Tibial nerve (tissue), 4 donors: ENCODE data around the gene GPR137B. TPM values are rescaled to one million over a fixed set of nuclear protein-coding genes. Genes with fewer than 3 reads are reported as not detected.

Source experiments
- DNase-seq, 2 donors: peaks; one replicate each; pipeline ENCODE4 v3.0.0-alpha.2; 2019; ENCODE audit warnings: low spot score in 2 of 2
- H3K27ac ChIP-seq, 4 donors: fragments of 200-600 bp; sonication (generic) in 3 of 4; one replicate each; pipeline ENCODE4 v1.5.1; 2017 to 2019; ENCODE audit warnings: mild to moderate bottlenecking in 1 of 4
- H3K27me3 ChIP-seq, 2 donors: fragments of 200-600 bp; sonication (generic) in 1 of 2; one replicate each; pipeline versions ENCODE4 v1.5.1 to v1.6.0; 2017 to 2019
- H3K36me3 ChIP-seq, 3 donors: fragments of 200-600 bp; sonication (generic); one replicate each; pipeline ENCODE4 v1.5.1; 2018 to 2019
- H3K4me1 ChIP-seq, 4 donors: fragments of 200-600 bp; sonication (generic) in 3 of 4; one replicate each; pipeline ENCODE4 v1.5.1; 2017 to 2019
- H3K4me3 ChIP-seq, 4 donors: fragments of 200-600 bp; sonication (generic) in 3 of 4; one replicate each; pipeline ENCODE4 v1.5.1; 2017 to 2019; ENCODE audit warnings: mild to moderate bottlenecking in 1 of 4, moderate library complexity in 1 of 4
- H3K9me3 ChIP-seq, 4 donors: fragments of 200-600 bp; sonication (generic) in 3 of 4; one replicate each; pipeline ENCODE4 v1.5.1; 2017 to 2019
- CTCF ChIP-seq, 5 experiments: fragments of 200-600 bp in 3 of 5; fragments of 450-650 bp in 2 of 5; sonication (generic) in 3 of 5; IDR thresholded peaks; one replicate each; pipeline ENCODE4 v1.5.1; 2016 to 2019; ENCODE audit warnings: antibody characterized with exemption in 5 of 5, mild to moderate bottlenecking in 3 of 5, moderate library complexity in 2 of 5
- EP300 ChIP-seq, 2 donors: sonication (generic); formaldehyde crosslinking; IDR thresholded peaks; one replicate each; pipeline ENCODE4 v1.6.1; 2017; ENCODE audit warnings: antibody characterized with exemption in 2 of 2, mild to moderate bottlenecking in 1 of 2
- POLR2A ChIP-seq, 2 donors: fragments of 450-650 bp; IDR thresholded peaks; one replicate each; pipeline ENCODE4 v1.6.1; 2017; ENCODE audit warnings: antibody characterized with exemption in 2 of 2, mild to moderate bottlenecking in 2 of 2, moderate library complexity in 2 of 2
- WGBS, 2 donors: methylation state at CpG; one replicate each; pipeline ENCODE4 v1.1.5; 2018; 5-methylcytosine and 5-hydroxymethylcytosine counted together
- total RNA-seq, 4 donors: library from RNA; depleted of rRNA; stranded (reverse); fragments of >200 nt; gene quantifications; one replicate each; pipeline ENCODE4 v1.1.0, GENCODE V29; 2016

Gene GPR137B
- total RNA-seq, 4 donors from 2014 or later, result 51.1 to 94.8 (median 74.0) TPM

GRCh38 chr1:236207121-236207520 lies 64.8 kb downstream of the GPR137B start:
- Histone ChIP-seq H3K9me3 (peaks cover 0 to 10% (median 0%) of the 10 kb centered on the region in 4 donors), H3K4me1 (peaks cover 0 to 19% (median 0%) of the 10 kb centered on the region in 4 donors), H3K27me3 (no peaks in the 10 kb centered on the region), H3K27ac (peak overlapping the region in 2 of 4 donors; percentile 36 to 51), H3K4me3 (no peak overlapping the region), H3K36me3 (peaks cover 0 to 62% (median 0%) of the 10 kb centered on the region in 3 donors)
- 37 to 45% methylated on average over 5 of the region's 5 CpGs for WGBS, 2 donors
- DNase-seq, result peak in 1 of 2 donors; percentile 28
- TF ChIP-seq CTCF (IDR thresholded peaks at IDR 0.05) (no peak), POLR2A (IDR thresholded peaks at IDR 0.05) (no peak), EP300 (IDR thresholded peaks at IDR 0.05) (no peak)

- Histone ChIP-seq H3K36me3 (peaks cover 0 to 62% (median 0%) of the 10 kb centered on the region in 3 donors), H3K4me1 (peaks cover 0 to 19% (median 0%) of the 10 kb centered on the region in 4 donors), H3K9me3 (peaks cover 0 to 7% (median 0%) of the 10 kb centered on the region in 4 donors), H3K27me3 (no peaks in the 10 kb centered on the region), H3K4me3 (no peak overlapping the region), H3K27ac (no peak overlapping the region)
- no peak for DNase-seq
- WGBS, 2 donors, result 79 to 86% methylated on average over 4 of the region's 4 CpGs
- TF ChIP-seq CTCF (IDR thresholded peaks at IDR 0.05) (no peak), EP300 (IDR thresholded peaks at IDR 0.05) (no peak), POLR2A (IDR thresholded peaks at IDR 0.05) (no peak)
Observed at GRCh38 chr1:236207569-236207968, 65.2 kb downstream of the GPR137B start.

GRCh38 chr1:236209185-236209584 lies 66.8 kb downstream of the GPR137B start:
- WGBS, 2 donors, result 46 to 49% methylated on average over 2 of the region's 2 CpGs
- Histone ChIP-seq H3K27ac (no peak overlapping the region), H3K36me3 (peaks cover 0 to 62% (median 0%) of the 10 kb centered on the region in 3 donors), H3K9me3 (no peaks in the 10 kb centered on the region), H3K4me1 (peaks cover 0 to 17% (median 0%) of the 10 kb centered on the region in 4 donors), H3K27me3 (no peaks in the 10 kb centered on the region), H3K4me3 (no peak overlapping the region)
- no peak for TF ChIP-seq POLR2A (IDR thresholded peaks at IDR 0.05)
- no peak for DNase-seq

- no peak for TF ChIP-seq POLR2A (IDR thresholded peaks at IDR 0.05)
- TF ChIP-seq EP300 (IDR thresholded peaks at IDR 0.05), result no peak
- TF ChIP-seq CTCF (IDR thresholded peaks at IDR 0.05), result no peak
- no peak overlapping the region for H3K27ac ChIP-seq
- H3K4me3 ChIP-seq, result no peak overlapping the region
- peaks cover 0 to 56% (median 0%) of the 10 kb centered on the region in 3 donors for H3K36me3 ChIP-seq
- H3K4me1 ChIP-seq, result peaks cover 0 to 11% (median 0%) of the 10 kb centered on the region in 4 donors
- no peaks in the 10 kb centered on the region for H3K27me3 ChIP-seq
- no peaks in the 10 kb centered on the region for H3K9me3 ChIP-seq
- DNase-seq, result no peak
Observed at GRCh38 chr1:236209713-236210112, 67.4 kb downstream of the GPR137B start.

- H3K36me3 ChIP-seq, result peaks cover 0 to 48% (median 0%) of the 10 kb centered on the region in 3 donors
- no peak for DNase-seq
- H3K27ac ChIP-seq, result no peak overlapping the region
- no peak overlapping the region for H3K4me3 ChIP-seq
- H3K9me3 ChIP-seq, result no peaks in the 10 kb centered on the region
- WGBS, 2 donors, result 95 to 98% methylated on average over 5 of the region's 5 CpGs
- no peaks in the 10 kb centered on the region for H3K27me3 ChIP-seq
- H3K4me1 ChIP-seq, result peaks cover 0 to 7% (median 0%) of the 10 kb centered on the region in 4 donors
- TF ChIP-seq EP300 (IDR thresholded peaks at IDR 0.05), result no peak
- TF ChIP-seq CTCF (IDR thresholded peaks at IDR 0.05), result no peak
- TF ChIP-seq POLR2A (IDR thresholded peaks at IDR 0.05), result no peak
Observed at GRCh38 chr1:236211815-236212214, 69.5 kb downstream of the GPR137B start.

GRCh38 chr1:236213534-236213933 lies 71.2 kb downstream of the GPR137B start:
- DNase-seq, result no peak
- 90 to 98% methylated on average over 3 of the region's 3 CpGs for WGBS, 2 donors

More at GRCh38 chr1:236213534-236213933, 71.2 kb downstream of the GPR137B start:
- Histone ChIP-seq H3K4me3 (no peak overlapping the region), H3K4me1 (no peaks in the 10 kb centered on the region), H3K9me3 (no peaks in the 10 kb centered on the region), H3K36me3 (peaks cover 0 to 48% (median 0%) of the 10 kb centered on the region in 3 donors), H3K27ac (no peak overlapping the region), H3K27me3 (no peaks in the 10 kb centered on the region)
- TF ChIP-seq EP300 (IDR thresholded peaks at IDR 0.05) (no peak), CTCF (IDR thresholded peaks at IDR 0.05) (no peak), POLR2A (IDR thresholded peaks at IDR 0.05) (no peak)
